Left lung (tissue), 10 donors: Measurements from ENCODE around the gene PLXNA2. TPM values are rescaled to one million over a fixed set of nuclear protein-coding genes. Genes with fewer than 3 reads are reported as not detected.

Experiments
- ATAC-seq: fragments of 200-7000 bp; cut with Tn5 transposase; one replicate; pipeline ENCODE4 v1.9.1; 2020; ENCODE audit warnings: moderate library complexity
- DNase-seq, 4 donors: peaks; one replicate each; pipeline ENCODE4 v3.0.0-alpha.2; 2013 to 2020
- H3K27ac ChIP-seq, 2 donors: fragments of 200-600 bp; sonication (generic) in 1 of 2; one replicate each; pipeline versions ENCODE4 v1.5.0 to v1.8.0; 2020 to 2021
- H3K27me3 ChIP-seq, 2 donors: fragments of 200-600 bp; sonication (generic) in 1 of 2; one replicate each; pipeline versions ENCODE4 v1.5.0 to v1.8.0; 2020 to 2021
- H3K36me3 ChIP-seq, 2 donors: fragments of 200-600 bp; sonication (generic) in 1 of 2; one replicate each; pipeline versions ENCODE4 v1.5.0 to v1.8.0; 2020 to 2021
- H3K4me1 ChIP-seq, 2 donors: fragments of 200-600 bp; one replicate each; pipeline ENCODE4 v1.8.0; 2021
- H3K4me3 ChIP-seq, 2 donors: fragments of 200-600 bp; sonication (generic) in 1 of 2; one replicate each; pipeline versions ENCODE4 v1.5.0 to v1.8.0; 2020 to 2021; ENCODE audit warnings: mild to moderate bottlenecking in 1 of 2
- H3K9me3 ChIP-seq, 2 donors: fragments of 200-600 bp; sonication (generic) in 1 of 2; one replicate each; pipeline versions ENCODE4 v1.5.0 to v1.8.0; 2020 to 2021
- intact Hi-C, 2 donors: fragments of 100-400 bp; cut with DNase I; formaldehyde crosslinking; loops; one replicate each; pipeline versions ENCODE4 v1.11.2 to v1.14.2; 2022
- polyA plus RNA-seq, 6 donors: library from polyadenylated mRNA; unstranded; fragments of 120-200 nt; gene quantifications; one replicate each; pipeline ENCODE4 v1.2.1, GENCODE V29; 2013; ENCODE audit not compliant: insufficient read length in 6 of 6
- total RNA-seq, 2 donors: library from RNA; stranded (reverse); fragmentation: NEBNext Ultra II Directional; extraction: Animal tissue kit (Norgen Biotek cat#: 25700); gene quantifications; one replicate each; pipeline ENCODE4 v1.2.1, GENCODE V29; 2021
- TF ChIP-seq, protein P1 (sequence below), 2 donors: fragments of 200-600 bp; sonication (generic) in 1 of 2; IDR thresholded peaks; one replicate each; pipeline versions ENCODE4 v1.5.0 to v1.8.0; 2021; ENCODE audit warnings: antibody characterized with exemption in 2 of 2
- donor health status: DM: no; HTN: yes; CAD: no.
- donor health status: DM: no; HTN: no; CAD: no.

Gene PLXNA2
- total and polyA plus RNA-seq, 8 donors = 21.4 to 92.8 (median 34.0) TPM

DNA sequence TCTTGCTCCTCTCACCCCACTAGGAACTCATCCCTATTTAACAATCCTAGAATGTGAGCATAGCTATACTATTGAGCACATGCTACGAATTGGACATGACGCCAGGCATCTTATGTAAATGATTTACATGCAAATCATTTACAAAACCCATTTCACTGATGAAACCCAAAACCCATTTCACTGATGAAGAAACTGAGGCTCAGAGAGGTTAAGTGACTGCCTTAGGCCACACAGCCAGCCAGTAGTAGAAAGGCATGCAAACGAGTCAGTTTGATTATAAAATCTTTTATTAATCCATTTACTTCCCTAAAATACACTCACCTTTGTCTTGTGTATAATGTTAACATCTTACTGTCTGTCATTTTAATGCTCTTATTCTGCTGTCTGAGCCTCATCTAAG lies 87.9 kb downstream of the PLXNA2 start:
- Histone ChIP-seq H3K4me1 (peaks cover 20 to 42% of the 10 kb centered on the region in 2 donors), H3K27ac (no peak overlapping the region), H3K36me3 (no peaks in the 10 kb centered on the region), H3K27me3 (no peaks in the 10 kb centered on the region), H3K9me3 (no peaks in the 10 kb centered on the region), H3K4me3 (no peak overlapping the region)
- intact Hi-C loops = no loop called here
- TF ChIP-seq, protein P1, sequence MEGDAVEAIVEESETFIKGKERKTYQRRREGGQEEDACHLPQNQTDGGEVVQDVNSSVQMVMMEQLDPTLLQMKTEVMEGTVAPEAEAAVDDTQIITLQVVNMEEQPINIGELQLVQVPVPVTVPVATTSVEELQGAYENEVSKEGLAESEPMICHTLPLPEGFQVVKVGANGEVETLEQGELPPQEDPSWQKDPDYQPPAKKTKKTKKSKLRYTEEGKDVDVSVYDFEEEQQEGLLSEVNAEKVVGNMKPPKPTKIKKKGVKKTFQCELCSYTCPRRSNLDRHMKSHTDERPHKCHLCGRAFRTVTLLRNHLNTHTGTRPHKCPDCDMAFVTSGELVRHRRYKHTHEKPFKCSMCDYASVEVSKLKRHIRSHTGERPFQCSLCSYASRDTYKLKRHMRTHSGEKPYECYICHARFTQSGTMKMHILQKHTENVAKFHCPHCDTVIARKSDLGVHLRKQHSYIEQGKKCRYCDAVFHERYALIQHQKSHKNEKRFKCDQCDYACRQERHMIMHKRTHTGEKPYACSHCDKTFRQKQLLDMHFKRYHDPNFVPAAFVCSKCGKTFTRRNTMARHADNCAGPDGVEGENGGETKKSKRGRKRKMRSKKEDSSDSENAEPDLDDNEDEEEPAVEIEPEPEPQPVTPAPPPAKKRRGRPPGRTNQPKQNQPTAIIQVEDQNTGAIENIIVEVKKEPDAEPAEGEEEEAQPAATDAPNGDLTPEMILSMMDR (IDR thresholded peaks at IDR 0.05) = no peak
- ATAC-seq = no peak
- no peak for DNase-seq

DNA sequence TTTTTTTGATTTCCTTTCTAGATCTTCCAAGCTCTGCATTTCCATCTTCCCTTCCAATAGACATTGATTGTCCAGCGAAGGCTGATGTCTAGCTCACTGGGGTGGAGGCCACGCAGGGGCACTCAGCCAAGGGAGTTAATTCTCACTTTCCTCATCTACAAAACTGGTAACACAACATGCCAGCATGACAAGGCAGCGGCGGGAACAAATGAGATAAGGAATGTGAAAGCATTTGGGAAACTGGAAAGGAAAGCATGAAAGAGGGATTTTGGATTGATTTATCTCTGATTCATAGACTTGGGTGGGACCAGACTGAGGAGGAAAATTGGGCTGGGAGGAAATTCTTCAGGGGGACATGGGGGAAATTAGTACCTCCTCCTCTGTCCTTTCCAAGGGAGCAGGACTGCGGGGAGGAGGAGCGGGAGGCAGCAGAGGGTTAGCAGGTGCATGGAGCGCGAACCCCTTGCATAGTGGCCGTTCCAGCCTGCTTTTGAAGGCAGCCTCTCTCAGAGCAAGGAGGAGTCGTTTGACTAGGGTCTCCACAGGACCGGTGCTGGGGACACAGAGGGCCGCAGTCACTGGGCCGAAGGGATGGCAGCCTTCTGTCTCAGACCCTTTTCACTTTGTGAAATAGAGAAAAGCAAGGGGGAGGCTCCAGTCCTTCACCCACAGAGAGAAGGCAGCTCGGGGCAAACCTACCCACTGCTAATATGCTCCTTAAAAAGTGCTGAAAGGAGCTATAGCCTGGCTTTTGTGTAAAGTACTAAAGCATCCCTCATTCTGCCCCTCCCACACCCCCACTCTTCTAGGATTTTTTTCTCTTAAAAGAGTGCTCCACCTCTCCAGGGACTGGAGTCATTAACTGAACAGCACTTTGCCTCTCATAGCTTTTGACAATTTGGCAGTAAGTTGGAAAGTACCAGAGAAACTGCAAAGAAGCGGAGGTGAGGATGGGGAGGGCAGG lies 89.2 kb downstream of the PLXNA2 start:
- peaks cover 20 to 41% of the 10 kb centered on the region in 2 donors for H3K4me1 ChIP-seq
- DNase-seq (no peak), ATAC-seq (peak; percentile 52)
- no peaks in the 10 kb centered on the region for H3K27me3 ChIP-seq
- no peaks in the 10 kb centered on the region for H3K36me3 ChIP-seq
- peak overlapping the region in 1 of 2 donors; percentile 26 for H3K27ac ChIP-seq
- H3K4me3 ChIP-seq = no peak overlapping the region
- no peaks in the 10 kb centered on the region for H3K9me3 ChIP-seq
- intact Hi-C loops = no loop called here
- TF ChIP-seq, protein P1 (IDR thresholded peaks at IDR 0.05) = no peak

DNA sequence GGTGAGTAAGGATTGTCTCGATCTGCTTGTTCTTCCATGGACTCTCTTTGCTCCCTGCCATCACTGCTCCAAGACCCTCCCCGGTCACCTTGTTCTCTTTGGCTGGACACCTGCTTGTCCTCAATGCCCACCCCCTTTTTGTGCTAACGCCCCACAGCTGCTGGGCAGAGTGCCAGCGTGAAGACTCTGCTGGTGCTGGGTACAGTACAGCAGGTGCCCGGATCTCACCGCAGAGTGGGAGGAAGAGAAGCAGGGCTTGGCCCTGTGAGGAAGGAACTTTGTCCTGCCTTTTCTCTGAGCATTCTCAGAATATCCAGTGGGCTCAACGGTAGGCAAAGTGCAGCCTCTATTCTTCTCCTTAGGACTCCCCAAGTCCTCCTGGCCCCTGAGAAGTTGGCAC lies 90.1 kb downstream of the PLXNA2 start:
- TF ChIP-seq, protein P1 (IDR thresholded peaks at IDR 0.05) = no peak
- H3K4me3 ChIP-seq = no peak overlapping the region
- no peaks in the 10 kb centered on the region for H3K27me3 ChIP-seq
- ATAC-seq = no peak
- no peaks in the 10 kb centered on the region for H3K36me3 ChIP-seq
- H3K4me1 ChIP-seq = peaks cover 19 to 34% of the 10 kb centered on the region in 2 donors
- H3K9me3 ChIP-seq = no peaks in the 10 kb centered on the region
- H3K27ac ChIP-seq = no peak overlapping the region
- DNase-seq = no peak
- intact Hi-C loops = no loop called here

DNA sequence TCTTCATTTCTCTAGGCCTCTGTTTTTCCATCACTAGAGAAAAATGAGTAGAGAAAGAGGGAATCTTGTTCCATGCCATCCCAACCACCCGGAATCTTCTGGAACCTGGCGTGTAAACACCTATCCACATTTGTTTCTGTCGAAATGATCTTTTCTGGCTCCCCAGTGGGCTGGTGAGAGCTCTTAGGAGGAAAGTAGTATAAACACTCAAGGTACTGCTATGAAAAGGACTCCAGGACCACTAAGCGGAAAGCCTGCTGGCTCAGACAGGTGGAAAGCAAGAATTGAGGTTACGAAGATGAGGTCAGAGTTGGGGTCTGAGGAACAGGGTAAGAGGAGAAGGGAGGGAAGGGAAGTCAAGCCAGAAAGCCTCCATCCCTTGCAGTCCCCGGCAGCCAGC lies 90.8 kb downstream of the PLXNA2 start:
- Histone ChIP-seq H3K9me3 (no peaks in the 10 kb centered on the region), H3K36me3 (no peaks in the 10 kb centered on the region), H3K27me3 (no peaks in the 10 kb centered on the region), H3K4me1 (peaks cover 19 to 30% of the 10 kb centered on the region in 2 donors), H3K27ac (no peak overlapping the region), H3K4me3 (no peak overlapping the region)
- intact Hi-C loops = no loop called here
- DNase-seq = no peak
- TF ChIP-seq, protein P1 (IDR thresholded peaks at IDR 0.05) = no peak
- no peak for ATAC-seq

DNA sequence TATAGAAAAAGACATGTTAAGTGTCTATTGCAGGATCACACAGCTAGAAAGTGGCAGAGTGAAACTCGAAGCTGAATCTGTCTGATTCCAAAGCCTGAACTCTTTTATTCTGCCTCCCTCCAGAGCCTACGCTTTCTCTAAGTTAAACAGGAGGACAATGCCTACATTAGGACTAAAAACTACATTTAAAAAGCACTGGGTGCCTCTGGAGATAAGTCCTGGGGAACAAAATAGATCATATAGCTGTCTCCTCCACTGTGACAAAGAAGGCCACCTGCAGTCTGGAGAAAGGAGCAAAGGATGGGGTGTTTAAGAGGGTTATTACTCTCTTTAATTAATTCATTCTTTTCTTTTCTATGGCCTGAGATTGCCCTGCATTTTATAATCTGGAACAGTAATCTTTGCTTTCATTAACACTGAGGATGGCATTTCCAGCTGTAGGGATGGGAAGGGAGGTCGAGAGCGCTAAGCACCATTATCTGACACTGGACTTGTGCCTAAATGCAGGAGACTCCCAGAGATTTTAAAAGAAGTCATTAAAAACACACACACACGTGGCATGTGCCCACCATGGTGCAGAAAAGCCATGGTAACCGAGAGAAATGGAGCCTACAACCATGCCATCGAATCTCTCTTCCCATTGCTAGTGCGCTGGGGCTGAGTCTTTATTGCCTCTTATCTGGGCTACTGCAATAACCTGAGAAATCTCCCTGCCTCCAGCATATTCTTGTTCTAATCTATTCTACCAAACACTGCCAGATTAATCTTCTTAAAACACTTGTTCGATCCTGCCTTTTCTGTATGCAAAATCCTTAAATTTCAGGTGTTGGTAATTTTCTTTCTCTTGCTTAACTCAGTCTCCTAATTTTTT lies 92.2 kb downstream of the PLXNA2 start:
- TF ChIP-seq, protein P1 (IDR thresholded peaks at IDR 0.05) = no peak
- DNase-seq = no peak
- no peak overlapping the region for H3K27ac ChIP-seq
- H3K36me3 ChIP-seq = no peaks in the 10 kb centered on the region
- intact Hi-C loops = no loop called here
- H3K4me1 ChIP-seq = peaks cover 19 to 30% of the 10 kb centered on the region in 2 donors
- no peak for ATAC-seq
- no peaks in the 10 kb centered on the region for H3K9me3 ChIP-seq
- no peaks in the 10 kb centered on the region for H3K27me3 ChIP-seq
- H3K4me3 ChIP-seq = no peak overlapping the region
